CD4-positive, alpha-beta T cell treated with Interleukin-2 at 100 ng/mL for 4 hours (primary cell): ENCODE data around the gene PRCP.

Experiments used
- DNase-seq: peaks from one replicate; pipeline ENCODE4 v3.0.0-alpha.2; 2020; ENCODE audit warnings: low spot score

PRCP gene

DNA sequence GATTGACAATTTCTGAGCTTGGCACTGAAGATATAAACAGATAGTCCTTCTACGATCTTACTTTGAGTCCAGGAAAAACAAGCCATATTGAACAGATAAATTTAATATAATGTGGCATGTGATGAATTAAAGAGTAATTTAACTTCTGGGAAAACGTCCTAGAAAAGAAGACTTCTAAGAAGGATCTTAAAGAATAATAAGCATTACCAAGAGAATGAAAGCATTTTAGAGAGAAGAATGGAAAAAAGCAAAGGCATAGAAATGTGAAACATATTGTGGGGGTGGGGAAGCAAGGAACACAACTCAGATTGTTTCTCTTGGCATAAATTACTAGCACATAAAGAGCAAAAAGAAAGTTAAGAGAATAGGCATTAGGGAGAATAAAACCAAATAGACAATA is 6.7 kb upstream of the PRCP start:
- DNase-seq, result no peak

DNA sequence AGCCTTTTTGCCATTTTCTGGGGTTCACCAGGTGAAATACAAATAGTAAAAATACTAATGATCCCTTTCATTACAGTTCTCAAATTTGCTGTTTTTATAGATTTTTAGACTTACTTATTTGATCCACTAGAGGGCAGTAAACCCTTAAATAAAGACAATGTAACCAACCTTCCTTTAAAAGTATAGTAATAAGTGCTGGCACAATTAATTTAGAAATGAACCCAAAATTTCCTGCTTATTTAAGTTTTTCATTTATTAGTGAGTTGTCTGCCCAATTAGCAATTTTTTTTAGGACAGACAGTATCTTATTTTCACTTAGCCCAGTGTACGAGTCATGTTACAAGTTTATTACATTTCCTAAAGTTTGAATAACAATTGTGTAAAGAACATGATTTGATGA is 6.0 kb upstream of the PRCP start:
- DNase-seq, result peak; percentile 44

GRCh38 chr11:82903843-82904586 is 3.8 kb upstream of the PRCP start:
- no peak for DNase-seq

DNA sequence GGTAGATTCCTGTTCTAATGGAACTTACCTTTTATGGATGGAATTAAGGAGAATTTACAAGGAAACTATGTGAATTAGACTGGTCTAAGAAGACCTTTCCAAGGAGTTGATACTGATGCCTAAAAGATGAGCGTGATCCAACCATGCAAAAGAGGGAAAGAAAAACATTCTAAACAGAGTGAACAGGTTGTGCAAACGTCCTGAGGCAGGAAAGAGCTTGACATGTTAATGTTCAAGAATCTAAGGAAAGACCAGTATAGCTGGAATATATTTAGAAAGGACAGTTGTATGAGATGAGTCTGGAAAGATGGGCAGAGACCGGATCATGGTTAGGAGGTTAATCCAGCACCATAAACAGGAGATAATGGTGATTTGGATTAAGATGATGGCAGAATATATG is 2.6 kb upstream of the PRCP start:
- DNase-seq, result no peak

DNA sequence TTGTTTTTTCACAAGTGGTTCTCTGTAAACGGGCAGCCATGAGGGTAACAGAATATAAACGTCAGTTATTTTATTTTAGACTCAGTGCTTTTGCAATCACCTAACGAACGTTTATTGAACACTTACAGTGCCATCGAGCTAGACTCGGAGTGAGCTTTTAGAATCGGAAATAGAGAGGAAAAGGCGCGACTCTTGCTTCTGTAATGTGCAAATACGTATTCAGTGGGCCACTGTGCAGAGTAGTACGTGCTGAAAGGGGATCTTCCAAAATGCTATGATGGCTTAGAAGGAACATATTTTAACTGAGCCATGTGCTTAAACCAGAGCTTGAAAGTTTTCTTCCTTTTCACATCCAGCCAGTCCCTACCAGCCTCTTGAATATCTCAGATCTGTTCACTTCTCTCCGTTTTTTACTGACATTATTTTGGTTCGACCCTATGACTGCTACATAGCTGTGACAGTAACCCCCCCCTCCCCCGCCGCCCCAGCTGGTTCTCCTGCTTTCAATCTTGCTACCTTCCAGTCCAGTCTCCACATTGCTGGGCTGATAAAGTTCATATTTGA is 1.8 kb upstream of the PRCP start:
- no peak for DNase-seq

DNA sequence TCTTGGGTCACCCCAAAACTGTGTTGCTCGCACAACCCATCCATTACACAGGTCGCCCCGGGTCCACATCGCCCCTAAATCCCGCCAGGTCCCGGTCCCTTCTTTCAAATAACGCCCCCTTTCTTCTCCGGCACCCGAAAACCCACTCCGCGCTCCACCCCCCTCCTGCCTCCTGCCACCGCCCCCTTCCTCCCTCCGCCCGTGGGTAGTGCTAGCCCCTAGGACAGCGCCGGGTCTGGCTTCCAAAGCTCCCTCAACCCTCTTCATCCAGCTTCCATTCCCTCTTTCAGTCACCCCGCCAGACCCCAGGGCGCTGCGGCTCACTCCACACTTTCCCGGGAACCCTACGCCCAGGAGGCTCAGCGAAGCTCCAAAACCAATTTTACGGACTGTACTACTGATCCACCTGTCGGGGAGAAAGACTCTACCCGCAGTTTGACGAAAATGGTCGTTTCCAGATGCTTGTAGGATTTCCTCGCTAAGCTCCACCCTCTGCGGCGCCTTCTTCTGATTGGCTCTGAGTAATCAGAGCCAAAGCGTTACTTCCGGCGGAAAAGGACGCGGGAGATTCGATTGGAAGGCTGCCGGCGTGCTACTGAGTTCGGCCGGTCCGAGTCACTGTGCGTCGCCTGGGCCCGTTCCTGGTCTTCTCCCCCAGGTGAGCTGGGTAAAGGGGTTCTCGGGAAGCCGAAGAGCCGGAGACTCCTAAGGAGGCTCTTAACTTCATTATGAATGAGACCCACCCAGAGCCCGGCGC is 1.1 kb upstream of the PRCP start, which contains the start of gene DDIAS:
Gene DDIAS, plus strand, starts transcription at position 572 of the 757 bp plus-strand sequence. CDS start 13,003 bp downstream, outside the sequence.
- DNase-seq, result peak; percentile 97

- DNase-seq, result no peak
Measured at GRCh38 chr11:82899957-82900276, 313 bp downstream of the PRCP start.

DNA sequence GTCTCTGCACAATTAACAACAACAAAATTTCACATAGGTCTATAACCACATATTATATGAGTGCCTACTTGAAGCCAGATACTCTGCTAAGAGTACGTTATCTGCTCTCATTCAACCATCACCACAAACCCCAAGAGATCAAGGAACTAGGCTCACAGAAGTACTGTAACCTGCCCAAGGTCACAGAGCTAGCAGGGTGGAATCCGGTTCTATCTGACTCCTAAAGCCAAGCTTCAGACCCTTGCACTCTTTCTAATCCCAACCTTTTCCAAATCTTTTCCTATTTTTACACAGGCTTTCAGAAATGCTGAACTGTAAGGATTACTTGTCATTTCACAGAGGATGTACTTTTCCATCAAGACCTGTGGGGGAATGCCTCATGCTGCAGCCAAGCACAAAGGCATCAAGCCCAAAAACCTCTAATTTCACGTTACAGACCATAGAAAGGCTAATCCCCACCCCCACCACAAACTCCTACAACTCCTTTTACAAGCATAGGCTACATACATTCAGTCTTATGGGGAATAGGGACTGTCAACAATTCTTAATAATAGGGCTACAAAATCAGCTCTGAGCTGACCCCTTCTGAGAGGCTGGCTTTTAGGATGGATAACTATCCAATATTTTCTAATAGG is 927 bp downstream of the PRCP start:
- DNase-seq, result peak; percentile 25

DNA sequence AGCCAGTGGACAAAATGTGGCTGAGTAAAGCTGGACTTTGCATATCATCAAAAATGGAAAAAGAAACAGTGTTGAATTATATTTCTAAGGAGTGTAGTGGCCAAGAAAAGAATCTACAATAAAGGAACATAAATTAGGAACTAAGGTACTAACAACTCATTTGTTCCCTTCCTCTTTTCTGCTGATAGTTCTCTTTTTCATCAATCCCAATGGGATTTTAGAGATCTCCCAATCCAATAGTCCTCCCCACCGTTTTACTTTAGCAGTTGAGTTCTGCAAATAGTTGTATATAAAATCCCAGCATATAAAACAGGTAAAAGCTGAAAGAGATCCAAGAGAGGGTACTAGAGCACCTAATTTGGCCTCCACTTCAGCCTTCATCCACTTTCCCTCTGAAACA is 2.0 kb downstream of the PRCP start:
- DNase-seq, result no peak

DNA sequence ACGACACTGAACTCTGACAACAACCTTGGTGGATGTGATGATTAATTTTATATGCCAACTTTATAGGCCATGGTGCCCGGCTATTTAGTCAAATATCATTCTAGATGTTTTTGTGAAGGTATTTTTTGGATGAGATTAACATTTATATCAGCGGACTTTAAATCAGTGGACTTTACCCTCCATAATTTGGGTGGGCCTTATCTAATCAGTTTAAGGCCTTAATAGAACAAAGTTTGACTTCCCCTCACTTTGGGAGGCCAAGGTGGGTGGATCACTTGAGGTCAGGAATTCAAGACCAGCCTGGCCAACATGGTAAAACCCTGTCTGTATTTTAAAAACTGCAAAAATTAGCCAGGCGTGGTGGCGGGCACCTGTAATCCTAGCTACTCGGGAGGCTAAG is 4.0 kb downstream of the PRCP start:
- no peak for DNase-seq

DNA sequence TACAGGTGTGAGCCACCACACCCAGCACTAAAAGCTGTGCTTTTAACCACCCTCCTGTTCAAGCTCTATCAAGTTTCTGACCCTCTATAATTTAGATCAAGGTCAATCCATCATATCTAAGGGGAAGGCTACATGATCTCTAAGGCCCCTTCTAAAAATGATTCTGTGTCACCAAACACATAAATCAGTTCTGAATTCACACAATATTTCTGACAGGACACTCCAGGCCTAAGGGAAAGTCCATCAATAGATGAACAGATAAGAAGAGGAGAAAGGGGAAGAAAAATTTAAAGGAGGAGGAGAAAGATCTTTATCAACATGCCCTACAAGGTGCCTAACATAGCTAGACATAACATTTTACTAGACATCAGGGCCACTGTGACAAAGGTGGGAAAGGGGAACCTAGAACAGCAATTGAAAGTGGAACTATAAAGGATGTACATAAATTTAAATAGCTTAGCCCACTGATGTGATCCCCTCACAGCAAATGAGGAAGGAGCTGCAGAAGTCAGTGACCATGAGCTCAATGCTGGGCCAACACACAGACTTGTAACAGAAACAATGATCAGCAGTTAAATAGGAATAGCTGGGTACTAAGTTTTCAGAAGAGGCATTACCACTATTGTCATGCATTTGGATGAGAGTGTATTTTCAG is 4.7 kb downstream of the PRCP start:
- DNase-seq, result no peak

DNA sequence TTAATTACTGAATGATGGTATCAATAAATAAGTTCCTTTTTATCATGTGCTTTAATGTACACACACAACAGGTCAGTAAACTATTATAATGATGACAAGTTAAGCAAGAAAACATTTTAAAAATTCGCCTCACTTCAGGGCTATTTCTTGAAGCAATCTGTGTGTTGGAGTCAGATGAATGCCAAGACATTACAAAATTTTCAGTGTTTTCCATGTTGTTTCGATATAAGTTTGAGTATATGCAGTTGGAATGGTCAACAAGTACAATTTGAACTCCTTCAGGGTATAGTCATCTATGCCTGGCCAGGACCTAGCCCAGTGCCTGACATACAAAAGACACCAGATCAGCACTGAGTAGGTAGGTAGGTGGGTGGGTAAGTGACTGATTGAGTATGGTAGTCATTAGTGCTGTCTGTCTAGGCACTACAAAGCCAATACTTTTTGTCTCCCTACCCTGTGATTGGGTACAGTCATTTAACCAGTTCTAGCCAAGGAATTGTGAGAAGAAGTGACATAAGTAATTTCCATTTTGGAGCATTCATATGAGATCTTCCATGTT is 7.5 kb downstream of the PRCP start:
- no peak for DNase-seq

- no peak for DNase-seq
Measured at GRCh38 chr11:82890936-82891335, 9.3 kb downstream of the PRCP start.

- no peak for DNase-seq
Measured at GRCh38 chr11:82890002-82890341, 10.3 kb downstream of the PRCP start.

GRCh38 chr11:82889133-82890001 is 10.9 kb downstream of the PRCP start:
- no peak for DNase-seq

- no peak for DNase-seq
Measured at GRCh38 chr11:82883853-82884252, 16.4 kb downstream of the PRCP start.

DNA sequence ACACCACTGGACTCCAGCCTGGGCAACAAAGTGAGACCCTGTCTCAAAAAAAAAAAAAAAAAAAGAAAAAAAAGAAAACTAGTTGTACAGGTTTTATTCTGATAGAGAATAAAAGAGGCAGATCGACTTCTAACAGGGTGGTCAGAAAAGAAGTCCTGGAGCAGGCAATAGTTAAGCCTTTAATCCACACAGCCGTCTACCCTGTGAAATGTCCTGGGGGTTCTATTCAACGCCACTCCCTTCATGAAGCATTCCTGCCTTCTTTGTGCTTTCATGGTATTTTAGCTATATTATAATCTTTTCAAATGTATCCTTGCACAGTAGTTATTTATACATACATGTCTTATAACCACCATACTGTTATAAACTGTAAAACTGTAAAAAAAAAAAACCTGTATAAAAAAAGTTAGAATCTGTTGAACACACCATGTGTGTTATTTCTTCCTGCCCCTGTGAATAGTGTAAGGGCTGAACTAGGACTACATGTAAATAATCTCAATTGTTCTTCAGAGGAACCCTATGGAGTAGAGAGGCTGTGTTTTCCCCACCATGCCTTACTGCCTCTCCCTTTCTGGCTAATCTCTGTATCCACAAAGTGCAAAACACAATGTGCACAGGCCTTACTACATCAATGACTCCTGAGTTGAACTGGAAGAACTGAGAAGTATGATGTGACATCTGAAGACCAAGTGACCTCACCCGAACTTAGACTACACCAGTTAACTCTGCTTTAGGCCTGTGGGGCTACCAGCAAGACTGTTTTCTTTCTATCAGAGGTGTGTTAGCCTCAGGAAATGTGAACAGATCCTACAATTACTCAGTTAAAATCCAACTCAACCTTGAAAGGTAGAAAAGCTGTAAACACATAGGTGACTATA is 25.3 kb downstream of the PRCP start:
- no peak for DNase-seq

DNA sequence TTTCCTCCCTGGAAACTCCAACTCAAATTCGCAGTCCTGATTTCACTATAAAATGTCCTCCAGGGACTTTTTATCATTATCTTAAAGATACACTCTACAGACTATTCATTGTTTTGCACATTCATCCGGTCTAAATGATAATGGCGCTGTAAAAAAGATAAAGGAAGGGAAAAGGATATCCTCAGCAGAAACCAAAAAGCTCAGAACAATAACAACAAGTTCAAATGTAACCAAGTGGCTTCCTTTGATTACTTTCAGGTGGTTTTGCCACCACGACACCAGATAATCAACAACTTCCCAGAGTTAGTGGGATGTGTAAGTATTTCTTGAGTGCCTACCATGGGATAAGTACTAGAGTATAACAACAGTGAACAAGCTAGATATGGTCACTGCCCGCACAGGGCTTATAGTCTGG is 26.3 kb downstream of the PRCP start:
- DNase-seq, result no peak

DNA sequence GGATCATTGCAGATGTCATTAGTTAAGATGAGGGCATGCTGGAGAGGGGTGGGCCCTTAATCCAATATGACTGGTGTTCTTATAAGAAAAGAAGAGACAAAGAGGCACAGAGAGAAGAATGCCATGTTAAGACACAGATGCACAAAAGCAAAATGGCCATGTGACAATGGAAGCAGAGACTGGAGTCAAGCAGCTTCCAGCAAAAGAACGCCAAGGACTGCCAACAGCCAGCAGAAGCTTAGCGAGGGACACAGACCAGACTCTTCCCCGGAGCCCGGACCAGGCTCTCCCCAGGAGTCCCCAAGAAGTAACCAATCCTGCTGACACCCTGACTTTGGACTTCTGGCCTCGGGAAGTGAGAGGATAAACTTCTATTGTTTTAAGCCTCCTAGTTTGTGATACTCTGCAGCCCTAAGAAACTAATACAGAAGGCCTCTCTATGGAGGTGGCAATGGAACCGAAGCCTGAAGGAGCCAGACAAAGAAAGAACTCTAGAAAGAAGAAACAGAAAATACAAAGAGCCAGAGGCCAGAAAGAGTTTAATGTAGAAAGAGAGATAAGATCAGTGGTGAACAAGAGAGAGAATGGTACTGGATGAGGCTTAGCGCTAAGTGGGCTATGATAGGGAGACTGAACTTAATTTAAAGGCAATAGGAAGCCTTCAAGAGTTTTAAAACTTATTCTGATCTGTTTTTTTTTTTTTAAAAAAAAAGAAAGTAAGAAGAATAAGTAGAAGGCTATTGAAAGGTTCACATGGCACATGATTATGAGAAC is 27.7 kb downstream of the PRCP start:
- DNase-seq, result no peak
